ENCODE results near the gene CTNNA3. TPM values are rescaled to one million over a fixed set of nuclear protein-coding genes. Genes with fewer than 3 reads are reported as not detected.

The CTNNA3 gene
- total and polyA plus RNA-seq, 4 experiments from 2014 or later, result not detected

DNA sequence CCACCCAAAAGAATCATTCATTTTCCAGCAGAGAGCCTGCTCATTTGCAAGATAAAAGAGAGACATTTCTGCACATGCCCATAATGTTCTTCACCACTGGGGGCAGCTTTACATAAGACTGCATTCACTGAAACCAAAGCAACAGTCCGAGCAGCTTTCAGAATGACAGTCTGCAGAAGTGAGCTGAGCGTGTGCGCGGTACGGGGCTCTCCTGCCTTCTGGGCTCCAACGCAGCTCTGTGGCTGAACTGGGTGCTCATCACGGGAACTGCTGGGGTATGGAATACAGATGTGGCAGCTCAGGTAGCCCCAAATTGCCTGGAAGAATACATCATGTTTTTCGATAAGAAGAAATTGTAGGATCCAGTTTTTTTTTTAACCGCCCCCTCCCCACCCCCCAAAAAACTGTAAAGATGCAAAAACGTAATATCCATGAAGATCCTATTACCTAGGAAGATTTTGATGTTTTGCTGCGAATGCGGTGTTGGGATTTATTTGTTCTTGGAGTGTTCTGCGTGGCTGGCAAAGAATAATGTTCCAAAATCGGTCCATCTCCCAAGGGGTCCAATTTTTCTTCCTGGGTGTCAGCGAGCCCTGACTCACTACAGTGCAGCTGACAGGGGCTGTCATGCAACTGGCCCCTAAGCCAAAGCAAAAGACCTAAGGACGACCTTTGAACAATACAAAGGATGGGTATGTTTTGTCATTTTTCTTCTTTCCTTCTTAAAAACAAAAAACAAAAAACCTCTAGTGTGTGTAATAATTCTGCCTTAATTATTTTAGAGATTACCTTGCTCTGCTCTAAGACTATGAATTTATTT is 769.9 kb downstream of the CTNNA3 start, which contains the start of gene LRRTM3:
Gene LRRTM3 (plus strand): TSS at position 141 of the 820 bp plus-strand sequence.
- Histone ChIP-seq H3K27ac (ENCODE audit: low read depth, low read length) (no peak within 1 kb of the TSS), H3K9me3 (ENCODE audit: control insufficient read depth in 1 of 2, low read length in 2 of 2) (no peaks in the 10 kb centered on the region), H3K4me3 (ENCODE audit: low read length in 2 of 2) (no peak within 1 kb of the TSS), H3K4me1 (ENCODE audit: insufficient read depth, low read length) (peaks cover 4% of the 10 kb centered on the region), H3K36me3 (ENCODE audit: insufficient read depth, low read length) (no peaks in the 10 kb centered on the region), H3K27me3 (ENCODE audit: insufficient read depth, low read length) (no peaks in the 10 kb centered on the region)
- CTCF ChIA-PET (ENCODE audit: partially characterized antibody), result no interaction called here
- POLR2A ChIA-PET (ENCODE audit: partially characterized antibody), result no interaction called here
- peak; percentile 7 to 28 (median 13) for DNase-seq
- H3K27ac Mint-ChIP-seq, result no peak within 1 kb of the TSS
- H3K36me3 Mint-ChIP-seq, result no peaks in the 10 kb centered on the region
- peaks cover 0 to 4% (median 0%) of the 10 kb centered on the region in 8 donors for H3K9me3 Mint-ChIP-seq
- peak within 1 kb of the TSS in 1 of 8 donors; percentile 29 for H3K4me3 Mint-ChIP-seq
- intact Hi-C loops (cut with micrococcal nuclease), result no loop called here
- H3K27me3 Mint-ChIP-seq, result peaks cover 19 to 23% of the 10 kb centered on the region in 2 donors
- H3K4me1 Mint-ChIP-seq, result peaks cover 0 to 5% (median under 1%) of the 10 kb centered on the region in 4 donors

DNA sequence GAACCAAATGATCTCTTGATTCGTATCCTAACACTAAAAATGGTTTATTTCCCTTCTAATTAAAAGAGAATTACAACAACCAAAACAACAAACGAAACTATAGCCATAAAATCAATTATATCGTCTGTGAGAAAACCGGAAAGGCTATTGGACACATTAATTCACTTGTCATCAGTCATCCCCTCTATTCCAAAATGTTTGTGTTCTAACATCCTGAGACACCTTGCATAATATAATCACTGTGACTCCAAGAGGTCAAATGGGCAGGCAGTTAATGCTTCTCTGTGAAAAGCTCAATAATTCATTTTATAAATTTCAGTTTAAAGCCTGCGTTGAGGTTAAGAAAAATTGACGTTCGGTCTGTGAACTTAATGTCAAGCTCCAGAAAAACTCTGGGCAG is 770.6 kb downstream of the CTNNA3 start:
- H3K27me3 ChIP-seq (ENCODE audit: insufficient read depth, low read length), result no peaks in the 10 kb centered on the region
- CTCF ChIA-PET (ENCODE audit: partially characterized antibody), result no interaction called here
- peaks cover 0 to 4% (median 0%) of the 10 kb centered on the region in 8 donors for H3K9me3 Mint-ChIP-seq
- no peaks in the 10 kb centered on the region for H3K9me3 ChIP-seq (ENCODE audit: control insufficient read depth in 1 of 2, low read length in 2 of 2)
- no peak overlapping the region for H3K27ac Mint-ChIP-seq
- no peak for DNase-seq
- no peaks in the 10 kb centered on the region for H3K36me3 ChIP-seq (ENCODE audit: insufficient read depth, low read length)
- H3K36me3 Mint-ChIP-seq, result no peaks in the 10 kb centered on the region
- no peak overlapping the region for H3K4me3 ChIP-seq (ENCODE audit: low read length in 2 of 2)
- peaks cover 4% of the 10 kb centered on the region for H3K4me1 ChIP-seq (ENCODE audit: insufficient read depth, low read length)
- peaks cover 19 to 23% of the 10 kb centered on the region in 2 donors for H3K27me3 Mint-ChIP-seq
- no peak overlapping the region for H3K4me3 Mint-ChIP-seq
- no peak overlapping the region for H3K27ac ChIP-seq (ENCODE audit: low read depth, low read length)
- peaks cover 0 to 5% (median under 1%) of the 10 kb centered on the region in 4 donors for H3K4me1 Mint-ChIP-seq
- intact Hi-C loops (cut with micrococcal nuclease), result no loop called here
- POLR2A ChIA-PET (ENCODE audit: partially characterized antibody), result no interaction called here

- ChIA-PET POLR2A (ENCODE audit: partially characterized antibody) (no interaction called here), CTCF (ENCODE audit: partially characterized antibody) (no interaction called here)
Observed at GRCh38 chr10:66924674-66925345, 771.2 kb downstream of the CTNNA3 start.

GRCh38 chr10:66919248-66919647 is 776.7 kb downstream of the CTNNA3 start:
- H3K4me1 Mint-ChIP-seq, result no peaks in the 10 kb centered on the region
- intact Hi-C loops (cut with micrococcal nuclease), result no loop called here
- no peaks in the 10 kb centered on the region for H3K27me3 ChIP-seq (ENCODE audit: insufficient read depth, low read length)
- H3K9me3 ChIP-seq (ENCODE audit: control insufficient read depth in 1 of 2, low read length in 2 of 2), result no peaks in the 10 kb centered on the region
- H3K27ac Mint-ChIP-seq, result no peak overlapping the region
- no peak overlapping the region for H3K27ac ChIP-seq (ENCODE audit: low read depth, low read length)
- CTCF ChIA-PET (ENCODE audit: partially characterized antibody), result no interaction called here
- H3K4me1 ChIP-seq (ENCODE audit: insufficient read depth, low read length), result no peaks in the 10 kb centered on the region
- no peaks in the 10 kb centered on the region for H3K36me3 ChIP-seq (ENCODE audit: insufficient read depth, low read length)
- no peak overlapping the region for H3K4me3 Mint-ChIP-seq
- H3K9me3 Mint-ChIP-seq, result peaks cover 0 to 4% (median 0%) of the 10 kb centered on the region in 8 donors
- H3K27me3 Mint-ChIP-seq, result no peaks in the 10 kb centered on the region
- no peaks in the 10 kb centered on the region for H3K36me3 Mint-ChIP-seq
- no peak for DNase-seq
- POLR2A ChIA-PET (ENCODE audit: partially characterized antibody), result no interaction called here
- no peak overlapping the region for H3K4me3 ChIP-seq (ENCODE audit: low read length in 2 of 2)

More at GRCh38 chr10:66924674-66925345, 771.2 kb downstream of the CTNNA3 start:
- Histone ChIP-seq H3K27me3 (ENCODE audit: insufficient read depth, low read length) (no peaks in the 10 kb centered on the region), H3K36me3 (ENCODE audit: insufficient read depth, low read length) (no peaks in the 10 kb centered on the region), H3K4me3 (ENCODE audit: low read length in 2 of 2) (no peak overlapping the region), H3K9me3 (ENCODE audit: control insufficient read depth in 1 of 2, low read length in 2 of 2) (no peaks in the 10 kb centered on the region), H3K4me1 (ENCODE audit: insufficient read depth, low read length) (peaks cover 4% of the 10 kb centered on the region), H3K27ac (ENCODE audit: low read depth, low read length) (no peak overlapping the region)
- Mint-ChIP-seq H3K36me3 (no peaks in the 10 kb centered on the region), H3K27me3 (peaks cover 19 to 21% of the 10 kb centered on the region in 2 donors), H3K27ac (no peak overlapping the region), H3K4me1 (peaks cover 0 to 5% (median under 1%) of the 10 kb centered on the region in 4 donors), H3K9me3 (peaks cover 0 to 4% (median 0%) of the 10 kb centered on the region in 8 donors), H3K4me3 (no peak overlapping the region)
- DNase-seq, result no peak
- intact Hi-C loops (cut with micrococcal nuclease), result no loop called here

GRCh38 chr10:66917104-66917503 is 778.9 kb downstream of the CTNNA3 start:
- no peaks in the 10 kb centered on the region for H3K36me3 Mint-ChIP-seq
- Histone ChIP-seq H3K9me3 (ENCODE audit: control insufficient read depth in 1 of 2, low read length in 2 of 2) (no peaks in the 10 kb centered on the region), H3K27me3 (ENCODE audit: insufficient read depth, low read length) (no peaks in the 10 kb centered on the region), H3K36me3 (ENCODE audit: insufficient read depth, low read length) (no peaks in the 10 kb centered on the region), H3K27ac (ENCODE audit: low read depth, low read length) (no peak overlapping the region), H3K4me1 (ENCODE audit: insufficient read depth, low read length) (no peaks in the 10 kb centered on the region), H3K4me3 (ENCODE audit: low read length in 2 of 2) (no peak overlapping the region)
- H3K27ac Mint-ChIP-seq, result no peak overlapping the region
- no peaks in the 10 kb centered on the region for H3K27me3 Mint-ChIP-seq
- no peaks in the 10 kb centered on the region for H3K4me1 Mint-ChIP-seq
- ChIA-PET POLR2A (ENCODE audit: partially characterized antibody) (no interaction called here), CTCF (ENCODE audit: partially characterized antibody) (no interaction called here)
- peaks cover 0 to 4% (median 0%) of the 10 kb centered on the region in 8 donors for H3K9me3 Mint-ChIP-seq
- H3K4me3 Mint-ChIP-seq, result no peak overlapping the region
- intact Hi-C loops (cut with micrococcal nuclease), result no loop called here
- no peak for DNase-seq

GRCh38 chr10:66916030-66916429 is 780.0 kb downstream of the CTNNA3 start:
- no peaks in the 10 kb centered on the region for H3K27me3 Mint-ChIP-seq
- Histone ChIP-seq H3K27me3 (ENCODE audit: insufficient read depth, low read length) (no peaks in the 10 kb centered on the region), H3K4me1 (ENCODE audit: insufficient read depth, low read length) (no peaks in the 10 kb centered on the region), H3K4me3 (ENCODE audit: low read length in 2 of 2) (no peak overlapping the region), H3K9me3 (ENCODE audit: control insufficient read depth in 1 of 2, low read length in 2 of 2) (no peaks in the 10 kb centered on the region), H3K36me3 (ENCODE audit: insufficient read depth, low read length) (no peaks in the 10 kb centered on the region), H3K27ac (ENCODE audit: low read depth, low read length) (no peak overlapping the region)
- no peak overlapping the region for H3K4me3 Mint-ChIP-seq
- no peaks in the 10 kb centered on the region for H3K4me1 Mint-ChIP-seq
- intact Hi-C loops (cut with micrococcal nuclease), result no loop called here
- ChIA-PET POLR2A (ENCODE audit: partially characterized antibody) (no interaction called here), CTCF (ENCODE audit: partially characterized antibody) (no interaction called here)
- H3K9me3 Mint-ChIP-seq, result peaks cover 0 to 4% (median 0%) of the 10 kb centered on the region in 8 donors
- no peak for DNase-seq
- no peak overlapping the region for H3K27ac Mint-ChIP-seq
- no peaks in the 10 kb centered on the region for H3K36me3 Mint-ChIP-seq

GRCh38 chr10:66910671-66911070 is 785.3 kb downstream of the CTNNA3 start:
- no peak for DNase-seq
- ChIA-PET POLR2A (ENCODE audit: partially characterized antibody) (no interaction called here), CTCF (ENCODE audit: partially characterized antibody) (no interaction called here)
- Mint-ChIP-seq H3K4me1 (no peaks in the 10 kb centered on the region), H3K4me3 (no peak overlapping the region), H3K36me3 (no peaks in the 10 kb centered on the region), H3K9me3 (peaks cover 0 to 4% (median 0%) of the 10 kb centered on the region in 8 donors), H3K27me3 (no peaks in the 10 kb centered on the region), H3K27ac (no peak overlapping the region)
- H3K27ac ChIP-seq (ENCODE audit: low read depth, low read length), result no peak overlapping the region
- H3K27me3 ChIP-seq (ENCODE audit: insufficient read depth, low read length), result no peaks in the 10 kb centered on the region
- no peak overlapping the region for H3K4me3 ChIP-seq (ENCODE audit: low read length in 2 of 2)
- H3K9me3 ChIP-seq (ENCODE audit: control insufficient read depth in 1 of 2, low read length in 2 of 2), result no peaks in the 10 kb centered on the region
- no peaks in the 10 kb centered on the region for H3K4me1 ChIP-seq (ENCODE audit: insufficient read depth, low read length)
- no peaks in the 10 kb centered on the region for H3K36me3 ChIP-seq (ENCODE audit: insufficient read depth, low read length)
- intact Hi-C loops (cut with micrococcal nuclease), result no loop called here
